Activated CD4-positive, alpha-beta T cell treated with anti-CD3 and anti-CD28 coated beads, Interleukin-2, Interleukin-6, amounts not matched to agents 100 ng/mL and 50 ng/mL, durations not matched to agents 16 hours and 8 hours (primary cell): ENCODE results near the gene CFAP99.
"Not testable (repeated sequence)": the region's sequence is repeated elsewhere in the genome, so short reads cannot be mapped to it uniquely, and the experiment has no call there.

Experiments
- DNase-seq: peaks from one replicate; pipeline ENCODE4 v3.0.0-alpha.2; 2020

The CFAP99 gene

DNA sequence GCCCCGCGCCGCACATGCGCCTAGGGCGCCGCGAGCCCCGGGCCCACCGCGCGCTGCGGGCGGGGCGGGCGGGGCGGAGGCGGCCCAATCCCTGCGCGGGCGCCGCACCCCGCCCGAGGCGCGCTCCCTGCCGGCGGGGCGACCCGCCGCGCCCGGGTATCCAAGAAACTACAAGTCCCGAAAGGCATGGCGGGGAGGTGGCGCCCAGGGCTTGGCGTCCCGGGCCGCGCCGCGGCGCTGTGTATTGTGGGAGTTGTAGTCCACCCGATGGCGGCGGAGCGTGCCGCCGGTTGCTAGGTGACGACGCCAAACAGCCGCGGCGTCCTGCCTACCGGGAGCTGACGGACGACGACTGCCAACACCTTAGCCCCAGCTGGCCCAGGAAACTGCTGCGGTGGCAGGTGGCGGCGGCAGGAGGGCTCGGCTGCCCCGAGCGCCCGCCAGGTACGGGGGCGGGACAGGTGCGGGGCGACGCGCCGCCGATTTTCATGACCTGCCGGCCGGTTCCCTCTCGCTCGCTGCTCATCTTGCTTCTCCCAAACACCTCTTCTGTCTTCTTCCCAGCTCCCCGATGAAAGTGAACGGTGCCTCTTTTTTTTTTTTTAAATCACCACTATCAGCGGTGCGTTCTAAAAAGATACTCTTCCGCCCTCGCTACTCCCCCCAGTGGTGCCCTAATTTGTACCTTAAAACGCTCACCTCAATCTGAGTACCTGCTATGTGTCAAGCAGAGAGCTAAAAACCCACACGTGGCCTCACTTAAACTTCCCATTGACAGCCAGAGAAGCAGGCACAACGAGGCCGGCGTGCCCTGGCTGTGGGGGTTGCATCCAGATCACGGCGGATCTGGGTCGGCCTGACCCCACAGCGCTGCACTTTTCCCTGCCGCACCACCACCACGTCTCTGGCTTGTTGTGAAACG is at the start of gene CFAP99:
Gene CFAP99 (plus strand): TSS at position 306 of the 922 bp plus-strand sequence.
- DNase-seq = peak; percentile 99

DNA sequence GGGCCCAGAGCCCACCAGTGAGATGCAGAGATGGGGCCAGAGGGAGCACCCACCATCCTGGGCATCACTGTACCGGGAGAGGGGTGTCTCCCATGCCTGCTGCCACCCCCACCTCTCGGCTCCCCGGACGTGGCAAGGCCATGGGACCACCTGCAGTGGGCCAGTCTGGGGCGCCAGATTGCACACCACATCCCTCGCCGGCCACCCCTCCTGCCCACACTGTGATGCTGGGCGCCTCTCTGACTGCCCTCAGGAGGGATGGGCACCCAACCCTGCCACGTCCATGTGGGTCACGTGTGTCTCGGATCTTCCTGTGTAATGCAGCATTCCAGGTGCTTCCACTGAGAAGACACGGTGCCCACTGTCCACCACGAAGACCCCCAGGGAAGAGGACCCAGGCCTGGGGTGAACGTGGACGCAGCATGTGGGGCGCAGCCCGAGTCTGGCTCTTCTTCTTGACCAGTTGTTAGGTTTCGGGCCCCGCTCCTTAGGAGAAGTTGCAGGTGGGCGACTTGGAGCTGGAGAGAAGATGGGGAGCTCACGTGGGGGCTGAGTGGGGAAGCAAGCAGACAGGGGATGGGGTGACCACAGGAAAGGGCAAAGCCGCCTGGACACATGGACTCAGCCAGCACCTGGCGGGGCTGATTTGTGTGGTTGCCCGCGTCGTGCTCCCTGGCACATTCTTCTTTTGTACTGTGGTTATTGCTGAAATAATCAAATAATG is 48.0 kb upstream of the CFAP99 start:
- no peak for DNase-seq

DNA sequence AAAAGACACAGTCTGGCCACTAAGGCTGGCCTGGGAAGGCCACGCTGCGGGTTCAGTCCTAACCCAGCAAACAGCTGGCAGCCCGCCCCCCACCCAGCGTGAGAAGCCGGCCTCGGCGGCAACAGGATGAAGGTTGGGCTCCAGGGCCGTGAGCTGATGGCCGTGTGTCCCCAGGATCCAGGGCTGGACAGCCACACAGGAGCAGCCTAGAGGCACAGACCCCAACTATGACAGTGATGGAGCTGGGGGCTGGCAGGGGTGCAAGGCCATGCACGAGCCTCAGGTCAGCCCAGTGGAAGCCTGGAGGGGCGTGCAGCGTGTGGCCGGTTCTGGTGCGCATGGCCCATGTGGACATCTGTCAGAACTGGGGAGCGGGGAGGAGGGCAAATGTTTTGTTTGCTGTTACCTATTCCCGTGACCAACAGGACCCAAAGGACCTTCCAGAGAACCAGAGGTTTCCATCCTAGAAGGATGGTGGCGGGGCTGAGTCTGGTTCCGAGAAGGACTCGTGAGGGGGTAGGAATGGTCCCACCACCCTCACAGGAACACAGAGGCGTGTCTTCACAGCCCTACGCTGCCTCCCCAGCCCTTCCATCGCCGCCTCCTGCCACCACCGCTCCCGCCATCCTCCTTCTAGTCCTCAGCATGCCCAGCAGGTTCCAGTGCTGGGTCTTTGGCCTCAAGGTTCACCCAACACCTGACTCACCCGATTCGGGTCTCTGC is 46.8 kb upstream of the CFAP99 start:
- no peak for DNase-seq

DNA sequence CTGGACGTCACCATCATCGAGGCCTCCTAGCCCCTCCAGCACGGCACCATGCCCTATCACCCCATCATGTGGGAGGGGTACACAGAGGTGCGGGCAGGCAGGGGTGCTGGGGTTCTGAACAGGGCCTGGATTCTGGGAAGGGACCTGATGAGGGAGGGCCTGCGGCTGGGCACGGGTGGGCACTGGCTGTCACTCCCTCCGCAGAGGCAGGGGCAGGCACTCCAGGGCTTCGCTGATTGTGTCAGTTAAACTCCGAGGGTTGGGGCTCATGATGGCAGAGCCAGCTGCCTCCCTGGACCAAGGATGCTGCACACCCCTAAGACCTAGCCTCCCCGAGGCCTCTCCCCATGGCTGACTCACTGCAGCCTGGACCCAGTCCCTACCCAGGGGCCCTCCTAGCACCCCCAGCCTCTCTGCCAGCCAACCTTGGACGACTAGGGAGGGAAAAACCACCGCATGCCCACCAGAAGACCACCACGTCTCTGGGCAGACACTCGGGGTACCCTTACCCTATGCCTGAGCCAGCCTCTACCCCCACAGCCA is 46.2 kb upstream of the CFAP99 start:
- no peak for DNase-seq

DNA sequence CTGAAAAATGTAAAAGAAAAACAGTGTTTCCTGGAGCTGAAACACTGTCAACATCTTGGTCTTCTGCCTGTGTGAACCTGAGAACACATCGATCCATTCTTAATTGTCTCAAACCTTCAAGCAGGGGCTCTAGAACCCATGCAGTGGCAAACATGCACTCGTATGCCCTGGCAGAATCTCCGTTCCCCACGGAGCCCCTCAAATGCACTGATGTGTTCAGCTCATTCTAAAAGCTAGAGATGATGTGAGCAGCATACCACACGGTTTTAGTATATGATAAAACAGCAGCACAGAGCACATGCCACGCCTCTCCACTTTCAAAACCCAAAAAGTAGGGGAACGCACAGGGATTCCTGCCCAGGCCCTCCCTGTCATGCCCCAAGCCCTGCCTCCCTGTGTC is 45.2 kb upstream of the CFAP99 start:
- no peak for DNase-seq

DNA sequence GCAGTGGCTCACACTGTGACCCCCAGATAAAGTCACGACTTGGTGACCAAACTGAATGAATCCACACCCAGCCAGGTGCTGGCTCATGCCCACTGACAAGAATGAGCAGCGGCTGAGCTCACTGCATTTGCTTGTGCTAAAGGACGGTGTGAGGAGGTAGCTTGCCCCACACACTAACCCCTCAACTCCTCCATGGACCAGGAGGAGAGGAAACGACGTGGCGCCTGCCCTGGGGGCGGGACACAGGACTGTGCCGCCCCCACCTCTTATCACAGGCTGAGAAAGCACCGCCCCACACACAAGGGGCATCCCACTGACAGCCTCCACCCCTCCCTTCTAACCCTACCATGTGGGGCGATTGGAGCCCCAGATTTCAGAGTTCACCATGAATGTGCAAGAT is 43.3 kb upstream of the CFAP99 start:
- DNase-seq = no peak

DNA sequence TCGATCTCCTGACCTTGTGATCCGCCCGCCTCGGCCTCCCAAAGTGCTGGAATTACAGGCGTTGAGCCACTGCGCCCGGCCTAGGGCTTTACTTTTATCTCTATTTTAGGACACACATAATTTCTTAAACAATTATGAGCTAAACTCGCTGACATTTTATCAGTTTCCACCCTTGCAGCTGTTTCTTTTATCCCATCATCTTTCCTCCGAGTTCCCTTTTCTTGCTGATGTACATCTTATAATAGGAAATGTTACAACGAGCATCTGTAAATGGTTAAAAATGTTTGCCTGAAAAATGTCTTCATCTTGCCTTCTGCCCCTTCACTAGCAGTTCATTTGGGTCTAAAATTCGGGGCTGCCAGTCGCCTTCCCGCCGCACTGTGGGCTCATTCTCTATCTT is 41.5 kb upstream of the CFAP99 start:
- DNase-seq = no peak

DNA sequence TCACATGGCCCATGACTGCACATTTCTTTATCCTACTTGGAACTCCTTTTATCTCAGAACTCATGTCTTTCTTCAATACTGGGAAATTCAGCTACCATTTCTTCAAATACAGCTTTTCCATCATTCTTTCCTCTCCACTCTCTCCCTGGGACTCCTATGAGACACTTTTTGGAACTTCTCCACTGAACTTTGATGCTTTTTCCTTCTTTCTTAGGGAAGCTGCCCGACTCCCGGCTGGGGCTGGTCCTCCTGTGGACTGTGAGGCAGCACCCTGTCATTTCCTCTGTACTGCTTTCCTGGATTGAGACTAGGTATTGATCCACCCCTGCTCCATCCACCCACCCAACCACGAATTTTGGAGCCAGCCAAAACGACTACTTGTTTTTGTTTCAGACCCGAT is 40.4 kb upstream of the CFAP99 start:
- no peak for DNase-seq

DNA sequence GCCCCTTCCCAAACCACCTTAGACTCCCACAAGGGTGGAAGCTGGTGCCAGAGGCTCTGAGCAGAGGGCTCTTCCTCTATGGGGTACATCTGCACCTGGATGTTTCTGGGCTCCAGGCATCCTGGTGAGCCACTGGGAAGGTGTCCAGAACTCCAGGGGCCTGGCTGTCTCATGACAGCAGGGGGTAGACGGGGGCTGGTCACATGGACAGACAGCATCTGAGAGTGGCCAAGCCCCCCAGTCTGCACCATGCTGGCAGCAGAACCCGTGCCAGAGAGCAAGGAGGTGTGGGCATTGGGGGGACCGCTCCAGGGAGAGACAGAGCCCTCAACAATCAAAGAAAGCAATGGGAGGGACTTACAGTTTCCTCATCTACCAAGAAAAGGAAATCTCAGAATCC is 39.9 kb upstream of the CFAP99 start:
- DNase-seq = no peak

DNA sequence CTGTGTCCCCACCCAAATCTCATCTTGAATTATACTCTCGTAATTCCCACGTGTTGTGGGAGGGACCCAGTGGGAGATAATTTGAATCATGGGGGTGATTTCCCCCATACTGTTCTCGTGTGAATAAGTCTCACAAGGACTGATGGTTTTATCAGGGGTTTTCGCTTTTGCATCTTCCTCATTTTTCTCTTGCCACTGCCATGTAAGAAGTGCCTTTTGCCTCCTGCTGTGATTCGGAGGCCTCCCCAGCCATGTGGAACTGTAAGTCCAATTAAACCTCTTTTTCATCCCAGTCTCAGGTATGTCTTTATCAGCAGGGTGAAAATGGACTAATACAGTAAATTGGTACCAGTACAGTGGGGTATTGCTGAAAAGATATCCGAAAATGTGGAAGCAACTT is 38.2 kb upstream of the CFAP99 start:
- not testable (repeated sequence) for DNase-seq

DNA sequence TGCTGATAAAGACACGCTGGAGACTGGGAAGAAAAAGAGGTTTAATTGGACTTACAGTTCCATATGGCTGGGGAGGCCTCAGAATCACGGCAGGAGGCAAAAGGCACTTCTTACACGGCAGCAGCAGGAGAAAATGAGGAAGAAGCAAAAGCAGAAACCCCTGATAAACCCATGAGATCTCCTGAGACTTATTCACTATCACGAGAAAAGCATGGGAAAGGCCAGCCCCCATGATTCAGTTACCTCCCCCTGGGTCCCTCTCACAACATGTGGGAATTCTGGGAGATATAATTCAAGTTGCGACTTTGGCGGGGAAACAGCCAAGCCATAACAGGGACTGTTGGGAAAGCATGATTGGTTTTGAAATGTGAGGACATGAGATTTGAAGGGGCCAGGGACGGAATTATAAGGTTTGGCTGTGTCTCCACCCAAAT is 36.0 kb upstream of the CFAP99 start:
- not testable (repeated sequence) for DNase-seq

DNA sequence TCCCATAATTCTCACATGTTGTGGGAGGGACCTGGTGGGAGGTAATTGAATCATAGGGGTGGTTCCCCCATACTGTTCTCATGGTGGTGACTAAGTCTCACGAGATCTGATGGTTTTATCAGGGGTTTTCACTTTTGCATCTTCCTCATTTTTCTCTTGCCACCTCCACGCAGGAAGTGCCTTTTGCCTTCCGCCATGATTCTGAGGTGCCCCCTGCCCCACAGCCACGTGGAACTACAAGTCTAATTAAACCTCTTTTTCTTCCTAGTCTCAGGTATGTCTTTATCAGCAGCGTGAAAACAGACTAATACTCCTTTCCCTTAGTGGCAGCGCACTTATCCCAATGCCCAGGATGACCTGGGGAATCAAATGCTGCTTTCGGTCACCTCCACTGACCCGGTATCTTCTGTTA is 35.5 kb upstream of the CFAP99 start:
- not testable (repeated sequence) for DNase-seq

DNA sequence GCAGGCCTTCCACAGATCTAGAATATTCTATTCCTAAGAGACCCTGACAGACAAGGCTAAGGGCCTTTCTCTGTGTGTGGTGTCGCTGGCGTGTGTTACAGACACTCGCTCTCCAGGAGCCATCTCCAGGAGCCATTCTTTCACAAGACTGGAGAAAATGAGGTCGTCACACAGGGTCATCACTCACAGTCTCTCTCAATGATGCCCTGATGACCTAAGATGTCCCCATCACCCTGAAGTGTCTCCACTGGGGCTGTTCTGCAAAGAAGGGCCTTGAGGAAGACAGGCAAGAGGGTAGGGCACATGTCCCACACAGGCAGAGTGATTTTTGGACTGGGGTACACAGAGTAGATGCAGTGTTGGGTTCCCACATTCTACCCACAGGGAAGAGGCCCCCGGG is 35.0 kb upstream of the CFAP99 start:
- no peak for DNase-seq

DNA sequence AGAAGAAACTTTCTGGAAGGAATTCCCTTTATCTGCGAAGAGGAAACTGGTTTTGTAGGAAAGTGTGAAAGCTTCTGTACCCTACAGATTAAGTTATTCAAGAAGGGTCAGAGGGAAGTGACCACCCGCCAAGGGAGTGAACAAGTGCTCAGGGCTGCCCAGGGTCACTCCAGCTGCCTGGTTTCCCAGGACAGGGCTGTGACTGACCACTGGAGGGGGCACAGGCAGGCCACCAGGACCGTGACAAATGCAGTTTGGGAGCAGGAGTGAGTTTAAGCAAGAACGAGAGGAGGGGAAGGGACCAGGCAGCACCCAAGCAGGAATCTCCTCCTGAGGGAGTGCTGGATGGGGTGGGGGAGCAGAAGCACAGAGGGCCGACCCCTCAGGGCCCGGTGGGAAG is 34.5 kb upstream of the CFAP99 start:
- DNase-seq = no peak

DNA sequence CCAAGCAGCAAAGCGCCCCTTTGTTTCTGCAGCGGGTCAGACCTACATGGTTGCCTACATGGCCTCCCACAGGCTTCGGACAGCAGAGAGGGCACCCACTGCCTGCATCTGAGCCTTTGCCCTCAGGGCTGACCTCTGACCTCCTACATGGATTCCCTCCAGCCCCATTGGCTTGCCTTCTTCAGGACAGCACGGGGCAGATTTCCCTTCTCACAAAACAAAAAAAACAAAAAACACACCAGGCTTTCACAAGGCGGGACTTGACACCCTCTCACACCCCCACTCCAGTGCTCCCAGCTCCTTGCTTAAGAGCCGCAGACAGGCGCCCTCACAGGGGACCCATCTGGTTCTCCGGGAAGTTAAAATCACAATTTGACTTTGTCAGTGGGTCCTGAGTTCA is 33.2 kb upstream of the CFAP99 start:
- DNase-seq = no peak

DNA sequence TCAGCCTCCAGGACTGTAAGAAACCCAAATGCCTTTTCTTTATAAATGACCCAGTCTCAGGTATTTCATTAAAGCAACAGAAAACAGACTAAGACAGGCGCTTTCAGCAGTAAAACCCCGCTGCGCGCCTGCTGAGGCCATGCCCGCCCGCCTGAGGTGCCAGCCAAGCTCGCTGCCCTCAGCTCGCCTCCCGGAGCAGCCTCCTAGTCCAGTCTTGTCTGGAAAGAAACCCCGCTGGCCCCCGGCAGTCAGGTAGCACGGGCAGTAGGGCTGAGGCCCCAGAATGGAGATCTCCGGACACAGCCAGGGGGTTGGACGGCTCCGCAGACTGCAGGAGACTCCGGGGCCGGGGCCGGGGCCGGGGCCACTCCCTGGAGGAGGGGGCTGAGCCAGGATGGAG is 32.0 kb upstream of the CFAP99 start:
- no peak for DNase-seq

DNA sequence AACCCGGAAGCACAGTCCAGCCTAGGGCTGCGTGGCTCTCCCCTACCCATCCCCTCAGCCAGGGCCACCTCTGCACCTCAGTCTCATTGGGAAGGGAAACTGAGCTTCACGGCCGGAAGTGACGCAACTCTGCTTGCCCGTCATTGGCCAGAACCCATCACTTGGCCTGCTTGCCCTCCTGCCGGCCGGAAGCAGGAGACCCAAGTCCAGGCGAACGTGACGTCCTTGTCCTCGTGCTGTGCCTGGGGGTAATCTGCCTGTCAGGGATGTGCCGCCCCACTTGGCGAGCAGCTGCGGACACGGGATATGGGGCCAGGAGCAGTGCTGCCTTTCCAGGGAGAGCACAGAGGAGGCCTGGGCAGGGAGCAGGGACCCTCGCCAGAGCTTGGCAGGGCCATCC is 31.5 kb upstream of the CFAP99 start:
- no peak for DNase-seq

DNA sequence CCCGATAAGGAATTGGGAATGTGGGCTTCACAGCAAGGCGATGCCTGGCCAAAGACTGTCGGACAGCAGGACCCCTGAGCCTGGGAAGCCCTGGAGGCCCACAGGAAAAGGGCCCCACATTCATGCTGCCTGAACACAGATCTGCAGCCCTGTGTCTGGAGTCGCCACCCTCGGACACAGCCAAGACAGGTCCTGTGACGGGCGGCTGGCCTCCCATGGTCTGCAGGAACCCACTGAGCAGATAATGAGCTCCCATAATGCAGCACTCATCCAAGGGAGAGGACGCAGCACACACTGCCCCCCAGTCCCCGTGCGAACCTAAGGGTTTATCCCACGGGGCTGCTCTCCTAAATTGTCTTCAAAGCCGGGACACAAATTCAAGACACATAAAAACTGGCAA is 30.9 kb upstream of the CFAP99 start:
- DNase-seq = no peak

DNA sequence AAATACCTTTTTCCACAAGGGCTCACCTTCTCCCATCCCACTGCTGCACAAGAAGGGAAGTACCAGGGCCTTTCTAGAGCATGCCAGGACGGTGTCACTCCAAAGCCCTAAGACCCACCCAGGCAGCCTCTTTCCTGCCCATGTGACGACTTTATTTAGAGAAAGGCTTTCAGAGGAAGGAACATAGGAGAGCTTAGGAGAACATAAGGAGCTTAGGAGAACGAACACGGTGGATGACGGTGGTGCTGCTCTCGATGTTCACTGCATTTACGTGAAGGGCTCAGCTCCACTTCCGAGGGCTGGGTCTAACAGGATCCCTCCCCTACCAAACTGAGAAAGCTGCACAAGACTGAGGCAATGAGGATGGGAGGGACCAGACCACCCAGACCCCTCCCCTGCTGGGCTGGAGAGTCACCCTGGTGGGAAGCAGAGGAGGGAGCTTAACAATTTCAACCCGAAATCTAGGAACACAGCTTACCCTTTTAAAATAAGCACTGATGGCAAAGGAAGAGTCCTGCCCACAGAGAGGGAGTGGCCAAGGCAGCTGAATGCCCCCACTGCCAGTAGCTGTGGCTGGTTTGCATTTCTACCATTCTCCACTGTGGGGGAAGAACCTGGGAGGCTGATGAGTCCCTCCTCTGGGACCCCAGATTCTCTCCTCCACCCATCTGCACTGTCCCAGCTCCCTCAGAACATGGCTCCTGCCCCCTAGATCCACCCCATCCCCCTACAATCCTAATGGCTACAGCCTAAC is 30.1 kb upstream of the CFAP99 start:
- no peak for DNase-seq

DNA sequence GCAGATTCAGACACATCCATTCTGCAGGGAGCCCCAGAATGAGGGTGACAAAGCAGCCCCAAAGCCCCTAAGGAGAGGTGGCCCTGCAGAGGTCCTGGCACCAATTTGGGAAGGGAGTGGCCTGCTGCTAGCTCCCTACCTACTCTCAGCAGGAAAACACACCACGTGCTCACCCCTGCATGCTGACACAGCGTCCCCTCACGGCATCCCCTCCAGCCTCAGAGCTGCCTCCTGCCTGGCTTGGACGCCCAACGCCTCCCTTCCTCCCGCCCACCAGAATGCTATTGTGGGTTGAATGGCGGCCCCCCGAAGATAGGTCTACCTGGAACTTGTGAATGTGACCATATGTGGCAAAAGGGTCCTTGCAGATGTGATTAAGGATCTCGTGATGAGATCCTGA is 29.1 kb upstream of the CFAP99 start:
- no peak for DNase-seq

DNA sequence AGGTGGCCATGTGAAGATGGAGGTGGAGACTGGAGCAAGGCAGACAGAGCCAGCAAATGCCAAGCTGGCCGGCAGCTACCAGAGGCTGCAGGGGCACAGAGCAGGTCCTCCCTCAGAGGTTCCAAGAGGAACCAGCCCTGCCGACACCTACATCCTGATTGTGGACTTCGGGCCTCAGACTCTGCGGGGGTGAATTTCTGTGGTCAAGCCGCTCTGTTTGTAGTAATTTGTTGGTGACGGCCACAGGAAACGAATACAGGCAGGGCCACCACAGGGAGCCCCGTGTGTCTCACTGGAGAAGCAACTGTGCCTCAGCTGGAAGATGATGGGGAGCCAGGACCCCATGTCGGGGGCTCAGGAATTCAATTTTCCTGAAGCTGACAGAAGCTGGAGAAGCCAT is 28.6 kb upstream of the CFAP99 start:
- no peak for DNase-seq

DNA sequence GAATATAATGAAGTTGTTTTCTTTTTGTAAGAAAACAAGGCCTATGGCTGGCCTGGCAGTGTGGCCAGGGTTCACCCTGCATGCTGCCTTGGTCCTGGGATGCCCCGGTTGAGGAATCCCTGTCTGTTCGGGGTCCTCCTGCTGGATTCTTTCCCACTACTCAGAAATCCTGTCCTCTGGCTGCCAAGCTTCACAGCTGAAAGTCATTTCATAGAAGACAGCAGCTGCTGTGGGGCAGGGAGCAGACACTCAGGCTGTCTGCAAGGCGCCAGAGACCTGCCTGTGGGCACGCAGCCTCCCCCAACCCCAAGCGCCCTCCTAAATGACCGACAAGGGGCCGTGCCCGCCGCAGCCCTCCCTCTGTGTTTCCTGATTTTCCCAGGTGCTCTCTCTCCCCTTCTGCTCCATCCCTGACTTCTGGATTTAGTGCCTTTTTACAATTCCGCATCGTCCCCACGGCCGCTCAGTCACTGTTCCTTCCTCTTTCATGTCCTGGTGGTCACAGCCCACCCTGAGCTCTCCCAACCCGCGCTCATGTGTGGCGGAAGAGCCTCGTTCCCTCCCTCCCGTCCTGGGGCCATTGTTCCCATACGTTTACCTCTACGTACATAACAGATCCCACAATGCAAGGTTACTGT is 27.9 kb upstream of the CFAP99 start:
- DNase-seq = no peak
